GM19193 (cell line): ENCODE data around the gene VAV3.

ENCODE experiments used
- POLR2A ChIP-seq: IDR thresholded peaks from 4 replicates; pipeline ENCODE4 v1.6.1; 2011; ENCODE audit not compliant: insufficient read depth, insufficient read length; ENCODE audit errors: extremely low read depth

The VAV3 gene

DNA sequence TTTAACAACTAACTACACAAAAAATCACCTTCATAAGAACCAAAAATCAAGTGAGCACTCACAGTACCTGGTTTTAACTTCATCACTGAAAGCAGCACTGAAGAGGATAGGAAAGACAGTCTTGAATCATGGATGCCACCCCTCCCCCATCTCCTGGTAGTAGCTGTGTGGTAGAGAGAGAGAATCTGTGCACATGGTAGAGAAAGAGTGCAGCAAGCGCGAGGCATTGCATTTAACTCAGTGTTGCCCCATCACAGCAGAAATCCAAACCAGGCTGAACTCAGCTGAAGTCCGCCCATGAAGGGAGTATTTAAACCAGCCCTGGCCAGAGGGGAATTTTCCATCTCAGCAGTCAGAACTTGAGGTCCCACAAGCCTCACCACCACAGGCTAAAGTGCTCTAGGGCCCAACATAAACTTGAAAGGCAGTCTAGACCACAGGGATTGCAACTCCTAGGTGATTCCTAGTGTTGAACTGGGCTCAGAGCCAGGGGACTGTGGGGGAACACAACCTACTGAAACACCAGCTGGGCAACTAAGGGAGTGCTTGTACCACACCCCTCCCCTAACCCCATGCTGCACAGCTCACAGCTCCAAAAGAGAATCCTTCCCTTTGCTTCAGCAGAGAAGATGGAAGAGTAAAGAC, 38.4 kb downstream of the VAV3 start:
- TF ChIP-seq POLR2A: no peak

DNA sequence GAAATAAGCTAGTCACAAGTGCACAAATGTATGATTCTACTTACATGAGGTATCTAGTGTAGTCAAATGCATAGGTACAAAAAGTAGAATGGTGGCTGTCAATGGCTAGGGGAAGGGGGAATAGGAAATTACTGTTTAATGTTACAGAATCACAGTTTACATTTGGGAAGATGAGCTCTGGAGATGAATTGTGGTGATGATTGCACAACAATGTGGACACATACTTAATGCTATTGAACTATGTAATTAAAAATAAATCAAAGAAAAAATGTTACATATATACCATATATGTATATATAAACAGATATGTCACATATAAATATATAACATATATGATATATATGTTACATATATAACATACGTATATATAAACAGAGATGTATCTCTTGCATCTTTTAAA, 39.4 kb downstream of the VAV3 start:
- TF ChIP-seq POLR2A: no peak

GRCh38 chr1:107920999-107921398, 44.0 kb downstream of the VAV3 start:
- no peak for TF ChIP-seq POLR2A

DNA sequence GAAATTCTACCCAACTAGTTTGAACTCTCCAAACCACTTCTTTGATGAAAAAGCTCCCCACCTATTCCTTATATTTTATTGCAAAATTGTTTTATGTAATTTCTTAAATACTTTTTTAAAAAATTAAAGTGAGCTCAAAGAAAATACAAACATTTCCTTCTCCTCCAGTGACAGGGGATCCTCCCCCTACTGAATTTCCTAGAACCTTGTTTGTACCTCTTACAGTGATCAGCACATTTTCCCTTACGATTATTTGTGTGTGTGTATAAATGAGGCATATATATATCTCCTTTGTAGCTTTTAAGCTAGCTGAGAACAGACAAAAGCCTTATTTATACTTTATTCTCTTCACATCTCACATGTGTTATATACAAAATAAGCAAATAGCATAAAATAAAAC, 44.4 kb downstream of the VAV3 start:
- no peak for TF ChIP-seq POLR2A

DNA sequence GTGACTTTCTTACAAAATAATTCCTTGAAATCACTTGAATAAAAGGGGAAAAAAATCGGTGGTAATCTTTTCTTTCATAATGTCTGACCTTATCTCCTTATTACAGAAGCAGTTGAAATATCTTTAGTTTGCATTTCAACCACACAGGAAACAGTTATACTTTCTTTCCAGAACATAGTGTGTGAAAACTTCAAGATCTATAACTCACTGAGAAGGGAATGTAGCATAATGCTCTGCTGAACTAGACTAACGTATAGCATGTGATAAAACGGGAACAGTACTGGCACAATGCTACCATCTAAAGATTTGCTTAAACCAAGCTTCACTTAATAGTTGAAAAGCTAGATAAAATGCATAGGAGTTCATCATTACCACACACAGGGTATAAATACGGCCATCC, 45.0 kb downstream of the VAV3 start:
- no peak for TF ChIP-seq POLR2A

GRCh38 chr1:107914119-107914765, 50.7 kb downstream of the VAV3 start:
- TF ChIP-seq POLR2A: no peak

DNA sequence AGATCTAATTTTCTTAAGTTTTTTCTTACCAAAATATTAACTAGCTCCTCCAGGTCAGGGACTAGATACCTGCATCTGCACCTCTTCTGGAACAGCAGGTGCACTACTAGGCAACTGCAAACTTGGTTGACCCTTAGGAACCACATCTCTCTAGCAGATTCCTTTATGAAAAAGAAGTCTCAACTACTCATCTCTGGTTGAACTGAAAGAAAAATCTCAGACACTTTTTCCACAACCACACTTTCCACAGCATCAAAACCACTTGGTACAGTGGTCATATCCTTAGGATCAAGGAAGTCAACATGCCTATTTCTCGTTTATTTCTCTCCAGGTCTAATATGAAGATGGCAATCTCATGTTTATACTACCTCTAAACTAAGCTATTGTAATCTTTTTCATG, 52.3 kb downstream of the VAV3 start:
- no peak for TF ChIP-seq POLR2A

GRCh38 chr1:107900090-107900945, 64.7 kb downstream of the VAV3 start:
- TF ChIP-seq POLR2A: no peak

DNA sequence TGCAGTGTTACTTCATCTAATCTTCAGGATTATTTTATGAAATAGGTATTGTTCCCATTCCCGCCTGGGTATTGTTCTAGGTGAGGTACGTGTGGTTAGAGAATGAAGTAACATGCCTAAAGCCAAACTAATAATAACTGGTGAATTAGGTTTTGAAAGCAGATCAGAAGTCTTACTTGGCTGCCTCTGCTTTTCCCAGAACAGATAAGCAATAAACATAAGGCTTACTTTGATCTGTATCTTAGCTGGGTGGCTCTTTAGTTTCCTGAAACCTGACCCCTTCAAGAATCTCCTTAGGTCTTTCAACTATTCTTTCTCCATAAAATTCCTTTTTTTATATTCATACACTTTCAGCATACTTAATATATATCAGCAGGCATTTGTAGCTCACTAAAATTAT, 65.3 kb downstream of the VAV3 start:
- TF ChIP-seq POLR2A: no peak

DNA sequence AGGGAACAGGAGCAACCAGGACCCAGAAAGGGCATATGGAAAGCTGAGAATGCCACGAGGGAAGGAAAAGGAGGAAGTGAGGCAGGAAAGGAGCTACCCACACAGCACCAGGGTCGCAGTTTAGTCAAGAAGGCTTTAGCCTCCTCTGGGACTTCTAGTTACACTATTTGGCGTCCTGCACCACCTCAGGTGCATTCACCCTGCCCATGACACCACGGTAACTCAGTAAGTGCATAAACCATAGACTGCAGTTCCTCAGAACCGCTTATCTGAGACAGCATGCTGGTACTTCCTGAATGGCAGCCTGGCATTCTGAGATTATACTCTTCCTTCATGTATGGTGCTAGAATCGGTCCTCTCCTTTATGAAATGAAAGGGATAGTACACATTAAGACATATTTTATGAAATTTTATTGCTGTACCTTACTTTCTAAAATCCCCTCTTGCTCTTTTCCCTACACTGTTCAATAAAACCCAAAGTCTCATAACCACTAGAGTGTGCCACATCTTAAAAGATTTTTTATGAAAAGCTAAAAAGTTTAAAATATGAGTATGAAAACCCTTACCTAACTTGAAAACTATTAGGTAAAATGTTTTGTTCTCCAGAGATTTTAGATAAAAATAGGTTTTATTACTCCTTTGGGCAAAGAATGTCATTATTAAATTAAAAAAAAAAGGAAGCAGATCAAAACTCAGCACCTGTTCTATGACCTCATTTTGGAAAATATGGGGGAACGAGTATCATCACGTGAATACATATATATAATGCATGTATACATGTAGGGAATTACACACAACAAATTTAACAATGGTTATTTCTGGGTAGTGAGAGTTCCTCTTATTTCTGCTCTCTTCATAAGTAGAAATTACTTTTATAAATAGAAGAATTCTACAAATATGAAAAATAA, 67.3 kb downstream of the VAV3 start:
- no peak for TF ChIP-seq POLR2A

DNA sequence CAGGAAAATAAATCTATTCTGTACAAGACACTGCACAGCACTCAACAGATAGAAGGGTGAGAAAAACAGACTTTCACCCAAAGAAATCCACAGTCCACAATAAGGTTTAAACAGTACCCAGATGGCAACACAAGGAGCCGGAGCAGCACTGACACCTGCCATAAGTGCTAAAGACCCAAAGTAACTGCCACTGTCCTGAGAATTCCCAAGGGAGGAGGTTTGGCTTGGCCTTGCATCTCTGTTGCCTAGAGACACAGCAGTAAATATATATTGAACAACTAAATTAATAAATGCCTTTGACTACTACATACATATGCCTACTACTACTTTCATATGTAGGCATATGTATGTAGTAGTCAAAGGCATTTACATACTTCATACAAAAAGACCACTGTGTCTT, 68.0 kb downstream of the VAV3 start:
- no peak for TF ChIP-seq POLR2A

DNA sequence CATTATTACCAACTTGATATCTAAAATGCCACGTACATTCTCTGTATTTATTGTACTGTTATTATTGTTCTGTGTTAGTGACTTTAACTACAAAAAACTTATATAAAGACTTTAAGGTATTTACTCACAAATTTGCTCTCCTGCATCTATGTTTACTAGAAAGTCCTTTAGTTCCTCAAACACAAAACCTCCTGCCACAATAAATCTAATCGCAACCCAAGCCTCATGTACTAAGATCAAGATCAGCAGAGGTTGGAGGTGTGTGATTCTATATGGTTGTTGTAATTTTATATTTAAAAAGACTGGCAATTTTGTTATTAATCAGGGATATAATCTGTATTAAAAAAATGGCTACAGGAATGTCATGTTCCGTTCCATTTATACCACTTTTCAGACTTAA, 68.6 kb downstream of the VAV3 start:
- no peak for TF ChIP-seq POLR2A

DNA sequence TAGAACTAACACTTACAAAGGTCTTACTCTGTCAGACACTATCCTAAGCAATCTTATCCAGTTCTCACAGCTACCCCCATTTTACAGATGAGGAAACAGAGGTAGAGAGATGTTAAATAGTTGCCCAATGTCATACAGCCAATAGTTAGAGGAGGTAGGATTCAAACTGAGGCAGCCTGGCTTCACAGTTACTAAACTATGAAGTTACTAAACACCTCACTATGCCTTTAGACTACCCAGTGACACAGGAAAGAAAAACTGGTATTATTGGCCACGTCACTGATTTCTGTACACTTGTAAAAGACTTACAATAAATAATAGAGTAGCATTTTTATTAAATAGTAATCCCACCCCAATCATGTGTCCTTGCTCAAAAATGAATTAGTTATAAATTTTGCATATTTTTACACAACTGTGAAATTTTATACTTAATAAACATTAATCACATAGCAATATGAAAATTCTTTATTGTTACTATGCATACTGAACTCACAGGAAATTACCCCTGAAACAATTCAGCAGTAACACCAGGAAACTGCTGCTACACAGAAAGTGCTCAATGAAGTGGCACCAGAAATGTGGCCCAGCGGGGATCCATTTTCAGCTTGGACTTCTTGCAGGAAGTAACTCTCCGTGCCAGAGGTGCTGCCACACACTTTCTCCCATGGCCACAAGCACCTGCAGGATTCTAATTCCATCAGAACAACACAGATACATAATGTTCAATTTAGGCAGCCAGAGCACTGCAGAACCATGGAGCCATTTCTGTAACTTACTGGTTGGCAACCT, 69.4 kb downstream of the VAV3 start:
- TF ChIP-seq POLR2A: no peak

- TF ChIP-seq POLR2A: no peak
Observed at GRCh38 chr1:107894605-107895004, 70.4 kb downstream of the VAV3 start.
